Vagina (tissue), 2 donors: ENCODE data around the gene TRIM69. TPM values are rescaled to one million over a fixed set of nuclear protein-coding genes. Genes with fewer than 3 reads are reported as not detected.

Source experiments
- DNase-seq, 2 donors: peaks; one replicate each; pipeline ENCODE4 v3.0.0-alpha.2; 2017; ENCODE audit errors: extremely low spot score in 2 of 2
- H3K27ac ChIP-seq: fragments of 200-600 bp; sonication (generic); one replicate; pipeline ENCODE4 v1.5.1; 2019
- H3K27me3 ChIP-seq: fragments of 200-600 bp; sonication (generic); one replicate; pipeline ENCODE4 v1.5.1; 2019
- H3K36me3 ChIP-seq, 2 donors: fragments of 200-600 bp; sonication (generic); one replicate each; pipeline ENCODE4 v1.5.1; 2017 to 2019
- H3K4me1 ChIP-seq: fragments of 200-600 bp; sonication (generic); one replicate; pipeline ENCODE4 v1.5.1; 2019
- H3K4me3 ChIP-seq, 2 donors: fragments of 200-600 bp; sonication (generic); 1 replicate in 1 of 2; 2 replicates in 1 of 2; pipeline ENCODE4 v1.5.1; 2016 to 2019
- H3K9me3 ChIP-seq: fragments of 200-600 bp; sonication (generic); one replicate; pipeline ENCODE4 v1.5.1; 2019
- POLR2A ChIP-seq, 2 donors: fragments of 450-650 bp; IDR thresholded peaks; one replicate each; pipeline ENCODE4 v1.6.1; 2017; ENCODE audit warnings: antibody characterized with exemption in 2 of 2, mild to moderate bottlenecking in 2 of 2, moderate library complexity in 2 of 2
- POLR2AphosphoS5 ChIP-seq, 2 donors: sonication (generic); formaldehyde crosslinking; IDR thresholded peaks; one replicate each; pipeline ENCODE4 v1.9.0; 2017; ENCODE audit warnings: antibody characterized with exemption in 2 of 2, mild to moderate bottlenecking in 2 of 2, low read depth in 1 of 2; ENCODE audit not compliant: insufficient read depth in 1 of 2
- intact Hi-C: fragments of 100-400 bp; cut with DNase I; formaldehyde crosslinking; loops from one replicate; pipeline ENCODE4 v1.15.1; 2023
- small RNA-seq: library from RNA; depleted of rRNA; stranded (forward); fragments of <200 nt; gene quantifications from one replicate; pipeline ENCODE3, GENCODE V24; 2016
- total RNA-seq: library from RNA; depleted of rRNA; stranded (reverse); fragments of >200 nt; gene quantifications from one replicate; pipeline ENCODE4 v1.2.3, GENCODE V29; 2016
- TF ChIP-seq, protein P1 (sequence below), 3 experiments: fragments of 450-650 bp in 2 of 3; fragments of 200-600 bp in 1 of 3; sonication (generic) in 1 of 3; IDR thresholded peaks; one replicate each; pipeline ENCODE4 v1.5.1; 2017 to 2019; ENCODE audit warnings: antibody characterized with exemption in 3 of 3, mild to moderate bottlenecking in 2 of 3, moderate library complexity in 2 of 3

TRIM69 gene
- total RNA-seq, 1 donor from 2014 or later = 11.3 TPM

DNA sequence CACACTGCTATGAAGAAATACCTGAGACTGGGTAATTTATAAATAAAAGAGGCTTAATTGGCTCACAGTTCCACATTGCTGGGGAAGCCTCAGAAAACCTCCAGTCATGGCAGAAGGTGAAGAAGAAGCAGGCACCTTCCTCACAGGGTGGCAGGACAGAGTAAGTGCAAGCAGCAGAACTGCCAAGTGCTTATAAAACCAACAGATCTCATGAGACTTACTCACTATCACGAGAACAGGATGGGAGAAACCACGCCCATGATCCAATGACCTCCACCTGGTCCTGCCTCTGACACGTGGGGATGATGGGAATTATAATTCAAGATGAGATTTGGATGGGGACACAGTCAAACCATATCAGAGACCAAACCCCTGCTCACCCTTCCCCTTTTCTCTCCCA is 75.0 kb downstream of the TRIM69 start:
- H3K27me3 ChIP-seq = no peaks in the 10 kb centered on the region
- DNase-seq = no peak
- intact Hi-C loops = no loop called here
- H3K36me3 ChIP-seq = no peaks in the 10 kb centered on the region
- H3K4me1 ChIP-seq = no peaks in the 10 kb centered on the region
- no peak overlapping the region for H3K27ac ChIP-seq
- H3K9me3 ChIP-seq = no peaks in the 10 kb centered on the region
- no peak overlapping the region for H3K4me3 ChIP-seq
- TF ChIP-seq POLR2AphosphoS5 (IDR thresholded peaks at IDR 0.05; ENCODE audit: insufficient read depth in 1 of 2, low read depth in 1 of 2) (no peak), POLR2A (IDR thresholded peaks at IDR 0.05) (no peak)
- TF ChIP-seq, protein P1, sequence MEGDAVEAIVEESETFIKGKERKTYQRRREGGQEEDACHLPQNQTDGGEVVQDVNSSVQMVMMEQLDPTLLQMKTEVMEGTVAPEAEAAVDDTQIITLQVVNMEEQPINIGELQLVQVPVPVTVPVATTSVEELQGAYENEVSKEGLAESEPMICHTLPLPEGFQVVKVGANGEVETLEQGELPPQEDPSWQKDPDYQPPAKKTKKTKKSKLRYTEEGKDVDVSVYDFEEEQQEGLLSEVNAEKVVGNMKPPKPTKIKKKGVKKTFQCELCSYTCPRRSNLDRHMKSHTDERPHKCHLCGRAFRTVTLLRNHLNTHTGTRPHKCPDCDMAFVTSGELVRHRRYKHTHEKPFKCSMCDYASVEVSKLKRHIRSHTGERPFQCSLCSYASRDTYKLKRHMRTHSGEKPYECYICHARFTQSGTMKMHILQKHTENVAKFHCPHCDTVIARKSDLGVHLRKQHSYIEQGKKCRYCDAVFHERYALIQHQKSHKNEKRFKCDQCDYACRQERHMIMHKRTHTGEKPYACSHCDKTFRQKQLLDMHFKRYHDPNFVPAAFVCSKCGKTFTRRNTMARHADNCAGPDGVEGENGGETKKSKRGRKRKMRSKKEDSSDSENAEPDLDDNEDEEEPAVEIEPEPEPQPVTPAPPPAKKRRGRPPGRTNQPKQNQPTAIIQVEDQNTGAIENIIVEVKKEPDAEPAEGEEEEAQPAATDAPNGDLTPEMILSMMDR (IDR thresholded peaks at IDR 0.05) = no peak

- Histone ChIP-seq H3K27ac (no peak overlapping the region), H3K4me1 (no peaks in the 10 kb centered on the region), H3K4me3 (no peak overlapping the region), H3K9me3 (no peaks in the 10 kb centered on the region), H3K27me3 (no peaks in the 10 kb centered on the region), H3K36me3 (no peaks in the 10 kb centered on the region)
- DNase-seq = no peak
- no peak for TF ChIP-seq POLR2AphosphoS5 (IDR thresholded peaks at IDR 0.05; ENCODE audit: insufficient read depth in 1 of 2, low read depth in 1 of 2)
- intact Hi-C loops = no loop called here
Observed at GRCh38 chr15:44812029-44812517, 75.7 kb downstream of the TRIM69 start.

DNA sequence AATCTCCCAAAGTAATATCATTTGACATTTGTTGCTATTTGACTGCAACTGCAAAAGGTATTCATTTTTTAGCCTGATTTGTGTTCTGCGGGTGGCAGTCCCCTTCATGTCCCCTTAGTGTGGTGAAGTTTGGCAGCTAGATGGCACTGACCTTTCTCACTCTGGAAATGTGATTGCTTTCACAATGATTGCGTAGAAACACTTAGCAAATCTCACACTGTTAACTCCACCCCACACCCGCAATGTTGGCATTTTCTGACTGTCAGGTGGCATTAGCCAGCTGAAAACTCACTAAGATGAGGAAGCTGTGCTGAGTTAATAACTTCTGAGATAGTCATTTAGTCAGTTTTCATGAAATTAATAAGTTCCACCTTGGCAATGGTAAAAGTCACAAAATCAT is 76.9 kb downstream of the TRIM69 start:
- intact Hi-C loops = no loop called here
- Histone ChIP-seq H3K27ac (no peak overlapping the region), H3K27me3 (no peaks in the 10 kb centered on the region), H3K36me3 (no peaks in the 10 kb centered on the region), H3K4me3 (no peak overlapping the region), H3K9me3 (no peaks in the 10 kb centered on the region), H3K4me1 (no peaks in the 10 kb centered on the region)
- DNase-seq = no peak
- TF ChIP-seq POLR2A (IDR thresholded peaks at IDR 0.05) = no peak
- TF ChIP-seq POLR2AphosphoS5 (IDR thresholded peaks at IDR 0.05; ENCODE audit: insufficient read depth in 1 of 2, low read depth in 1 of 2) = no peak
- TF ChIP-seq, protein P1 (IDR thresholded peaks at IDR 0.05) = no peak

Small RNA genes lying within 50 kb of the gene (small RNA-seq; reads per million reads assigned to genes)
- gene RF00019 = not detected

Other genes with a start within 250 kb of the TRIM69 start
- 47.9 TPM for gene EIF3J, start 199.4 kb upstream of the TRIM69 start, total RNA-seq
- 98.2 TPM for gene SPG11, start 72.9 kb upstream of the TRIM69 start, total RNA-seq
- gene PATL2, start 25.2 kb upstream of the TRIM69 start, total RNA-seq = not detected
- gene B2M, start 25.0 kb upstream of the TRIM69 start, total RNA-seq = 2,630 TPM
- gene TERB2, start 220.2 kb downstream of the TRIM69 start, total RNA-seq = not detected